Liver (tissue), 3 donors: ENCODE data around the gene SMIM28.

Source experiments
- CTCF ChIP-seq: fragments of 150-350 bp; IDR thresholded peaks from 2 replicates; pipeline ENCODE4 v1.5.1; 2017; ENCODE audit warnings: improper control_type of control experiment, low read depth, low read length; ENCODE audit not compliant: missing input control
- GABPA ChIP-seq, 2 donors: IDR thresholded peaks in 1 of 2; conservative IDR thresholded peaks in 1 of 2; 2 replicates each; pipeline ENCODE4 v1.6.1; 2016; ENCODE audit warnings: antibody characterized with exemption in 2 of 2, mild to moderate bottlenecking in 1 of 2, moderate library complexity in 1 of 2
- JUND ChIP-seq, 2 donors: IDR thresholded peaks; 2 replicates each; pipeline ENCODE4 v1.6.1; 2016; ENCODE audit warnings: antibody characterized with exemption in 2 of 2
- RAD21 ChIP-seq, 2 donors: IDR thresholded peaks; 2 replicates each; pipeline ENCODE4 v1.6.1; 2016; ENCODE audit warnings: antibody characterized with exemption in 2 of 2, mild to moderate bottlenecking in 2 of 2
- RXRA ChIP-seq, 2 donors: IDR thresholded peaks; 2 replicates each; pipeline ENCODE4 v1.6.1; 2017 to 2018; ENCODE audit warnings: antibody characterized with exemption in 2 of 2, mild to moderate bottlenecking in 1 of 2
- YY1 ChIP-seq: IDR thresholded peaks from 2 replicates; pipeline ENCODE4 v1.6.1; 2016; ENCODE audit warnings: antibody characterized with exemption, mild to moderate bottlenecking
- ZBTB33 ChIP-seq: IDR thresholded peaks from 2 replicates; pipeline ENCODE4 v1.6.1; 2016; ENCODE audit warnings: antibody characterized with exemption
- donor health status: healthy.
- donor health status: healthy.

GRCh38 chr6:138402838-138403187 lies 25.1 kb downstream of the SMIM28 start:
- no peak for TF ChIP-seq CTCF
- TF ChIP-seq JUND (IDR thresholded peaks at IDR 0.05), result no peak
- TF ChIP-seq YY1, result no peak
- no peak for TF ChIP-seq RXRA (IDR thresholded peaks at IDR 0.05)
- TF ChIP-seq RAD21 (IDR thresholded peaks at IDR 0.05), result no peak
- no peak for TF ChIP-seq ZBTB33
- TF ChIP-seq GABPA (IDR thresholded peaks at IDR 0.05 in 1 of 2, conservative IDR thresholded peaks at IDR 0.05 in 1 of 2), result no peak
